ENCODE measurements around the gene CCNQ.

Gene CCNQ

GRCh38 chrX:153544727-153545126 lies 54.2 kb downstream of the CCNQ start:
- Histone ChIP-seq H3K4me1 (ENCODE audit: insufficient read depth, low read length) (no peaks in the 10 kb centered on the region), H3K36me3 (ENCODE audit: insufficient read depth, low read length) (no peaks in the 10 kb centered on the region)
- WGBS, result 82% methylated on average over 8 of the region's 8 CpGs

GRCh38 chrX:153539979-153540358 lies 59.0 kb downstream of the CCNQ start:
- Histone ChIP-seq H3K27me3 (ENCODE audit: insufficient read depth, low read length) (no peaks in the 10 kb centered on the region), H3K4me3 (ENCODE audit: low read length) (no peak overlapping the region), H3K27ac (ENCODE audit: low read depth, low read length) (no peak overlapping the region), H3K4me1 (ENCODE audit: insufficient read depth, low read length) (no peaks in the 10 kb centered on the region), H3K9me3 (ENCODE audit: insufficient read depth, low read depth, low read length) (no peaks in the 10 kb centered on the region), H3K9ac (ENCODE audit: low read depth, low read length) (no peak overlapping the region), H3K36me3 (ENCODE audit: insufficient read depth, low read length) (no peaks in the 10 kb centered on the region)
- WGBS, result 79% methylated on average over 9 of the region's 9 CpGs

More at GRCh38 chrX:153544727-153545126, 54.2 kb downstream of the CCNQ start:
- Histone ChIP-seq H3K27me3 (ENCODE audit: insufficient read depth, low read length) (no peaks in the 10 kb centered on the region), H3K4me3 (ENCODE audit: low read length) (no peak overlapping the region), H3K9me3 (ENCODE audit: insufficient read depth, low read depth, low read length) (no peaks in the 10 kb centered on the region), H3K9ac (ENCODE audit: low read depth, low read length) (no peak overlapping the region), H3K27ac (ENCODE audit: low read depth, low read length) (no peak overlapping the region)

- no peak overlapping the region for H3K27ac ChIP-seq (ENCODE audit: low read depth, low read length)
- no peak overlapping the region for H3K9ac ChIP-seq (ENCODE audit: low read depth, low read length)
- H3K9me3 ChIP-seq (ENCODE audit: insufficient read depth, low read depth, low read length), result no peaks in the 10 kb centered on the region
- no peak overlapping the region for H3K4me3 ChIP-seq (ENCODE audit: low read length)
- H3K36me3 ChIP-seq (ENCODE audit: insufficient read depth, low read length), result no peaks in the 10 kb centered on the region
- H3K27me3 ChIP-seq (ENCODE audit: insufficient read depth, low read length), result no peaks in the 10 kb centered on the region
- no peaks in the 10 kb centered on the region for H3K4me1 ChIP-seq (ENCODE audit: insufficient read depth, low read length)
- 45% methylated on average over 31 of the region's 31 CpGs for WGBS
These were observed 59.6 kb downstream of the CCNQ start for GRCh38 chrX:153539171-153539978.

GRCh38 chrX:153538424-153538823 lies 60.5 kb downstream of the CCNQ start:
- Histone ChIP-seq H3K36me3 (ENCODE audit: insufficient read depth, low read length) (no peaks in the 10 kb centered on the region), H3K27me3 (ENCODE audit: insufficient read depth, low read length) (no peaks in the 10 kb centered on the region), H3K9me3 (ENCODE audit: insufficient read depth, low read depth, low read length) (no peaks in the 10 kb centered on the region), H3K4me3 (ENCODE audit: low read length) (no peak overlapping the region), H3K27ac (ENCODE audit: low read depth, low read length) (no peak overlapping the region), H3K4me1 (ENCODE audit: insufficient read depth, low read length) (no peaks in the 10 kb centered on the region), H3K9ac (ENCODE audit: low read depth, low read length) (no peak overlapping the region)
- 92% methylated on average over 17 of the region's 17 CpGs for WGBS
